HG03520 (cell line): ENCODE data around the gene CDC42.

ENCODE experiments used
- ATAC-seq: cut with Tn5 transposase; IDR thresholded peaks from one replicate; pipeline ENCODE4 v1.9.1; 2021; ENCODE audit warnings: mild to moderate bottlenecking, moderate library complexity; ENCODE audit not compliant: unreplicated experiment

CDC42 gene

DNA sequence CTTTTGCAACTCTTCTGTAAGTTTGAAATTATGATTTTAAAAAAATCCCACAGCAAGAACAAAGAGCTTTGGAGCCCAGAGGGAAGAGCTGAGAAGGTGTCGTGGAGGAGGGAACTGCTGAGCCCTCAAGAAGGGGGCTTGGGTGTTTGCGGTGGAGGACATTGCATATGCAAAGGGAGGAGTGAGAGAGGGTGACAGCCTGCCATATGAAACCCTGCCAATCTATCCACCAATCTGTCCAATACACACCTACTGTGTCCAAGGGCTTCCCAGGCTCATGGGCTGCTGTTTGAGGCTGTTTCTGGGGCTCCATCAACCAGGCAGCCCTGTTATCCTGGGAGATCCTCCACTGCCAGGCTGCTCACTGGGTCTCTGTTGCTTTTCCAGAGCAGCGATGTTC is 75.2 kb downstream of the CDC42 start:
- ATAC-seq: no peak

DNA sequence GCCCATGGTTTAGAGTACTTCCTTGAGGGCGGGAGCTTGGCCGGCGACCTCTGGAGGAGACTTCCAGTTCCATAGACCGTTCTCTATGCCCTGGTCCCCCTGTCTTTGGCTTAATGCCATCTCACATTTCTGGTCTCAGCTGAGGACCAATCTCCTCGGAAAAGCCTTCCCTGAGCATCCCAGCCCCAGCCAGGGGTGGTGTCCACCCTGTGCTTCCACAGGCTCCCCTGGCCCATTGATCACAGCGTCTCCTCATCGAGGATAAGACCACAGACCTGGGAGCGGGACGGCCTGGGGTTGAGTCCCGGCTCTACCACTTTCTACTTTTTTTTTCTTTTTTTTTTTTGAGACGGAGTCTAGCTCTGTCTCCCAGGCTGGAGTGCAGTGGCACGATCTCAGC is 75.9 kb downstream of the CDC42 start:
- no peak for ATAC-seq

DNA sequence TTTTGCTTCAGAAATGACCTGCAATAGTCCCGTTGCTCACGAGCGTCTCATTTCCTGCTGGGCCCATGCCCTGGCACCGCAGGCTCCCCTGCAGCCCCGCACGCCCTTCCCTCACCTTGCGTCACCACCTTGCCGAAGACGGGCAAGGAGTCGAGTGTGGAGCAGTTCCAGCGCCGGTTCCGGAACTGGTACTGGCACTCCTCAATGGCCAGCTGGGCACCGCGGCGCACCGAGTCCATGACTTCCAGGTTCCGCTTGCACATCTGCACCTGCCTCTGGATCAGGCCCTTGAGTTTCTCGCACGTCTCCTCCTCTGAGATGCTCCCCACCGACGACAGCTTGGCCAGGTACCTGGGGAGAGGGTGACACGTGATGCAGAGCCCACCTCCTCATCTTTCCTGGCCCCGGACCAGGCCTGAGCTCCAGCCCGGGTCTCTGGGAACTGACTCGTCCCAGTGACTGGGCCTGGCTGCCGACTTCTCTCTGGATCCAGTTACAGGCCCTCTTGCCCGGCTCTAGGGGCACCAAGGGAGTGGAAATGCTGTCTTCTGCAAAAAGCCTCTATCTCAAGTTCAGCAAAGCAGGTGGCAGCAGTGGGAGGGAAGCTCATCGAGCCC is 77.1 kb downstream of the CDC42 start:
- no peak for ATAC-seq

DNA sequence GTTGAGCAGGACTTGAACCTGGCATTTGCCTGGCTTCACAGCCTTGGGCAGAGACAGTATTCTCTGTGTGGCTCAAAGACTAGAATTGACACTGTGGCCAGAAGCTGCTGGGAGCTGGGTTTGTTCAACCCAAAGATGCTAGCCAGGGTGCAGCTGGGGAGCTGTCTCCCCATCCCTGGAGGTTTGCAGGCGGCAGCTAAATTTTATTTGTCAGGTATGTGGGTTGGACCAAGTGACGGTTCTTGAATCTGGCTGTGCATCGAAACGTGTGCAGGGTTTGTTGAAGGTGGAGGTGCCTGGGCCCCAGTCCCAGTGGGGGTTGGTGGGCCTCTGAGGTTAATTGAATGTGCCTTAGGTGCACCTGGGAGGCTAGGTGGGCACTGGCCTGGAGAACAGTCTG is 78.6 kb downstream of the CDC42 start:
- ATAC-seq: no peak

DNA sequence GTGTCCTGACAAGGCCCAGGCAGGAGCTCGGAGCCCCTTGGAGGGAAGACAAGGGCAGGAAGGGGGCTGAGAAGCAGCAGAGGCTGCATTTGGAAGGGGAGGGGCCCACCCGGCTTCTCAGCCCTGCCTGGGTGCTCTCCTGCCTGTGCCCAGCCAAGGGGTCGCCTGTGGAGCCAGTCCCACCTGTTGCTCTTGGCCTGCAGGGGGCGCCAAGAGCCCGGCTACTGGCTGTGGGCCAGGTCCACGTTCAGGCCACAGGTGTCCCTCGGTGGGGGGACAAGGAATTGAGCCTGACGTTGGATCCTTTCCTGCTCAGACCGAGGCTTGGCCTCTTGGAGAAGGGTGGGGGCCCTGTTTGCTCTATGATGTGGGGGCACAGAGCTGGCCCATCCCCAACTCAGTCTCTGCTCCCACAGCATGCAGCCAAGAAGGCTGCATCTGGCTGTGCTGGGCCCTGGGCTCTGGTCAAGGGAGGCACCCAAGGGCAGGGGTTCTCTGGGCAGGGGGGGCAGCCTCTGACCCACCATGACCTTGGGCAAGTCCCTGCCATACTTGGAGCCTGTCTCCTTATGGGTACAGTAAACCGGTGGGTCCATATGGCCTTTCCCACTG is 79.5 kb downstream of the CDC42 start:
- ATAC-seq: no peak

DNA sequence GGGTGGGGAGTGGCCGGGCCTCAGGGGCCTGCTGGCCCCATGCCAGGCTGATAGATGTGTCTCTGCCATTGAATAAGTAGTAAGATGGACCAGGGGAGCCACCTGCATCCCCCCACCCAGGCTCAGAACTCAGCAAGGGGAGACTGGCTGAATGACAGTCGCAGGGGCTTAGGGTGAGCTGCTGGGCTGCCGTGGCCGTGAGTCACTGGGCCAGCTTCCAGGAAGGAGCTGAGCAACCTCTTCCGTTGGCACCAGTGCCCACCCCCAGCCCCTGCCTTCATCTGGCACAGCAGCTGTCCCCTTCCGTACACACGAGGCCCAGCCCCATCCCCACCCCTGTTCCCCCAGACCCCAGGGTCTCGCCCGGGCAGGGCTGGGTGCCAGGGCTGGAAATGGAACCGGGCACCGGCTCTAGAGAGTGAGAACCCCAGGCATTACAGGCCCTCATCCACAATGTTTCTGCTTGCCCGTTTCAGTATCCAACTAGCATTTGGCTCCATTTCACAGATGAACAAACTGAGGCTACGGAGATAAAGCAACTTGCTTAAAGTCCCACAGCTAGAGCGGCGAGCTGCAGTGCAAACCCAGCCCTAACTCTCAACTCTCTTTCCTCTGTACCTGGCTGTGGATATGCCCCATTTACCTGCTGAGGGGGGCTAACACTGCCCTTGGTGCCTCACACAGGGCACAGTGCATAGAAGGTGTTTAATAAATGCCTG is 80.2 kb downstream of the CDC42 start:
- no peak for ATAC-seq

DNA sequence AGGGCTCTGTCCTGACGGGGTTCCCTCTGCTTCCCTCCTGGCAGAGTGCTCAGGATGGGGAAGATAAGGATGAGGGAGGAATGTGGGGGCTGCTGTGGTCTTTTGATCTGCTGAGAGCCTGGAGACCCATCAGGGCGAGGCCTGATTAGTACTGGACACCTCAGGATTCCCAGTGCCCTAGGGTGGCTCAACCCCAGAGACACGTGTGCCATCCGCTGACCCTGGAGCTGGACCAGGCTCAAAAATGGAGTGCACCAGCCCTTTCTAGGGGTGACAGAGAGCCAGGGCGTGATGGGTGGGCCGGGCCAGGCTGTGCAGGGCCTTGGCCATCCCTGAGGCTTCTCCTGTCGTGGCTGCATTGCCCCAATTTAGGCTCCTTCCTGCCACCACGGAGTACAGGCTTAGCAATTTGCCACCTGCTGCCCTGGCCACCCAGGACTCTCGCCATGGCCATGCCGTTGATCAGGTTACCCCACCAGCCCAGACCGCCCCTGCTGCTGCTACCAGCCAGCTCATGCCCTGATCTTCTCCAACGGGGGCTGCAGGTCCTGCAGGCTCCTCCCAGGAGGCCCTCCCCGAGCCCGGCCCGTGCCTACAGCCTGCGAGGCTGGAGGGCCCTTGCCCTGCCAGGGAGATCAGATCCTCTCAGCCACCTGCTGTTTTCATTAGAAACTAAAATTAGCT is 80.9 kb downstream of the CDC42 start:
- ATAC-seq: no peak

DNA sequence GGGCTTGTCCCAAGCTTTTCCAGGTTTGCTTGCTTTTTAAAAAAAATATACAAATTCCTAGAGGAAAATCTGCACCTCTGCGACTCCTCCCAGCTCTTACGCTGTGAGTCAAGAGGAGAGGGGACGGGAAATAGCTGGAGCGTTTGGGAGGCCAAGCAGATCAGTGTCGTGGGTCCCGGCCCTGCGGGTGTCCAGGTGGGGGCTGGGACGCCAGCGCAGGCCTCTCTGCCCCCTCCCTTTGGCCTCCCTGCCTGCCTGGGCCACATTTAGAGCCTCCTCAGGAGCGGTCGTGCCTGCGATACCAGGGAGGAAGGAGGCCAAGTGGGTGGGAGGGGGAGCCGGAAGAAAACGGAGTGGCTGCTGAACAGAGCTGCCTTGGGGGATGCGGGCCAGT is 81.4 kb downstream of the CDC42 start:
- ATAC-seq: no peak

DNA sequence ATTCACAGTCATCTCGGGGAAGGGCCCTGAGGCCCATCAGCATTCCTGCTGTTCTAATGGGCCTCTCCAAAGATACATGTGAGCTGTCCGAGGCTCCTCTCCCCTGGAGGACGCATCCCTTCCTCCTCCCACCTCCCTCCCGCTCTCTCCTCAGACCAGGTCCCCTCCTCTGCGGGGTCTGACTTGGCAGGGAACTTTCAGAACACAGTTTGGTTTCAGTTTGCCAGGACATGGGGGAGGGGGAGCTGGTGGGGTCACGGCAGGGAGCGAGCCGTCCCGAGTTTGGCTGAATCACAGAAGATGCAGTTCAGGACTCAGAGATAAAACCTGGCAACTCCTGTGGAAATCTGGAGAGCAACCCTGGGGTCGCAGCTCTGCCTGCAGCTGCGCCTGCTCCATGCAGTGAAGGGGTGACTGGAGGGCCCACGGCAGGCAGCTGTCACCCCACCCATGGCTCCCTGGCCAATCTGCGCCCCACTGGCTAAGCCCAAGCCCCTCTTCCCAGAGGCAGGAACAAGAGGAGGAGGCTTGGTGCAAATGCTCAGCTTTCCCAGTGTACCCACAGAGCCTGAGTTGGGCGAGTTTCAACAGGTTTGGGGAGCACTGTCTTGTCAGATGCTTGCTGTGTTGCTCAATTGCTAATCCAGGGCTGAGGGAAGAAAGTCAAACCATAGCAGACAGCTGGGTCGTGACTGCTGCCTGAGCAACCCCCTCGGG is 84.7 kb downstream of the CDC42 start:
- no peak for ATAC-seq

DNA sequence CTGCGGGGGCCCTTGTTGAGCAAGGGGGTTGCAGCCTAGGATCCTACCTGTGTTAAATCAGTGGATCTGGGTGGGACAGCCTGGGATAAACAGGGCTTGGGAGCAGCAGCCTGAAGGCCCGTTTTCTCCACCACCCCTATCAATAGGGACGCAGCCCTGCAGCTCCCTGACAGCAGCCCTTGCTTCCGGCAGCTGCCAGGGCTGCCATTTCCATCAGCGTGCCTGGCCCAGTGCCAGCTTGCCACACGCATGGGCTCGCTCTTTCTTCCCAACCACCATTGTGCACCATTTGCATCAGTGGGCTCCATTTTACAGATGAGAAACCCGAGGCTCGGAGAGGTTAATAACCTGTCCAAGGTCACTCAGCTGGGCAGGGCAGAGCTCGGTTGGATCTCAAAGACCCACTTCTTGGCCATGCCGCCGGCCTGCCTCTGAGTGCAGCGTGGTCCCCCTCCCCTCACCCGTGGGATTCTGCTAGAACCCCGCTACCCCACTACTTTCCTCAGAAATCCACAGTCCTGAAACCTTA is 86.6 kb downstream of the CDC42 start:
- no peak for ATAC-seq

DNA sequence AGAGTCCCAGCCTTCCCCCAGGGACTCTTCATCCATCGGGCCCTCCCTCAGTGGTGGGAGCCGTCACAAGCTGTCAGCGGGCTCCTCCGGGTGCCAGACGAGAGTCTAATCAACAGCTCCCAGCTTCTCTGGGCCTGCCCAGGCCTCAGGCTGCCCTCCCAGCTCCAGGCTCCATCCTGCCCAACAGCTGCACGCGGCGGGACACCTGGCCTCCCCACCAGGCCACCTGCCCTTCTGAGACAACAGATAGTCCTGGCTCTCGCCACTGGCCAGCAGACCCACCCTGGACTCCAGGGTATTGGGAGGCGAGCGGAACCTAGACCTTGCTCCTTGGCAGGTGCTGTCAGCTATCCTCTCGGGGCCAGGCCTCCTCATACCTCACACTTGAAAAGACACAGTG is 87.3 kb downstream of the CDC42 start:
- no peak for ATAC-seq
